ENCODE measurements around the gene RSRC1. TPM values are rescaled to one million over a fixed set of nuclear protein-coding genes. Genes with fewer than 3 reads are reported as not detected.

RSRC1 gene
- total RNA-seq, 1 experiment from 2014 or later = 37.9 TPM

DNA sequence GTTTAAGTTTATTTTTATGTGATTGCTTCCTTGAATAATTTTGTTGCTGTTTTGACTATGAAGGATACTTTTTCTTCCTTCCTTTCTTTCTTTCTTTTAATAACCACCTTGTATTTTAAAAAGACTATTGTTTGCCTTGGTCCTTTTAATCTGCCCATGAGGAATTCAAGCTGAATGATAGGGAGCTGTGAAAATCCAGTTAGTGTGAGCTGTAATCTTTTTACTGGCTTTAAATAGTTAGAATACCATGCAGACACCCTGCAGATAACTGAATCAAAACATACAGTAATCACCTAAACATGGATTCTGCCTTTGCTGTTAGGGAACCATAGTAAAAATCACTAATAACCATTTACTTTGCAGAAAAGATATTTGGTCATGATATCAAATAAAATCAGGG, 110.7 kb downstream of the RSRC1 start:
- H3K56ac ChIP-seq (ENCODE audit: insufficient read length, low read depth, low read length) = no peak overlapping the region
- H3K9ac ChIP-seq (ENCODE audit: extremely low read depth, insufficient read length, low read length) = no peak overlapping the region
- H3T11ph ChIP-seq (ENCODE audit: low read length) = no peak overlapping the region
- H3K27ac ChIP-seq (ENCODE audit: insufficient read length, low read depth, low read length) = no peak overlapping the region
- H3K79me1 ChIP-seq (ENCODE audit: insufficient read depth, low read depth, low read length, poor library complexity, severe bottlenecking) = no peaks in the 10 kb centered on the region
- H3K23ac ChIP-seq (ENCODE audit: insufficient read length, low read depth, low read length) = no peak overlapping the region
- H3K9me3 Mint-ChIP-seq = no peaks in the 10 kb centered on the region
- no peaks in the 10 kb centered on the region for H4K20me1 ChIP-seq (ENCODE audit: control insufficient read depth, insufficient read depth, insufficient read length)
- H3K27me3 Mint-ChIP-seq (ENCODE audit: low read depth) = no peaks in the 10 kb centered on the region
- no peak overlapping the region for H2BK12ac ChIP-seq (ENCODE audit: insufficient read length, low read depth, low read length)
- no peak overlapping the region for H3K4me3 Mint-ChIP-seq
- no peaks in the 10 kb centered on the region for H3K4me1 ChIP-seq (ENCODE audit: insufficient read depth, low read length)
- no peak overlapping the region for H3K14ac ChIP-seq (ENCODE audit: insufficient read depth, low read length)
- no peaks in the 10 kb centered on the region; the same call in 1 of the 2 replicates for H3K79me2 ChIP-seq (ENCODE audit: insufficient read depth, low read length)
- no peak overlapping the region for H2BK120ac ChIP-seq (ENCODE audit: low read depth, low read length, poor library complexity, severe bottlenecking)
- no peak overlapping the region for H2AFZ ChIP-seq (ENCODE audit: low read length)
- peaks cover 0 to 2% of the 10 kb centered on the region in 2 experiments; a peak in 1 of 4 replicates for H3K4me1 Mint-ChIP-seq
- H3K4ac ChIP-seq (ENCODE audit: low read depth, low read length) = no peak overlapping the region
- no peak overlapping the region for H2BK15ac ChIP-seq (ENCODE audit: low read depth, low read length)
- no peak overlapping the region for H3K4me2 ChIP-seq (ENCODE audit: insufficient read depth, insufficient read length, low read length)
- H2BK5ac ChIP-seq (ENCODE audit: insufficient read length, low read length) = no peak overlapping the region
- TF ChIP-seq, protein P1, sequence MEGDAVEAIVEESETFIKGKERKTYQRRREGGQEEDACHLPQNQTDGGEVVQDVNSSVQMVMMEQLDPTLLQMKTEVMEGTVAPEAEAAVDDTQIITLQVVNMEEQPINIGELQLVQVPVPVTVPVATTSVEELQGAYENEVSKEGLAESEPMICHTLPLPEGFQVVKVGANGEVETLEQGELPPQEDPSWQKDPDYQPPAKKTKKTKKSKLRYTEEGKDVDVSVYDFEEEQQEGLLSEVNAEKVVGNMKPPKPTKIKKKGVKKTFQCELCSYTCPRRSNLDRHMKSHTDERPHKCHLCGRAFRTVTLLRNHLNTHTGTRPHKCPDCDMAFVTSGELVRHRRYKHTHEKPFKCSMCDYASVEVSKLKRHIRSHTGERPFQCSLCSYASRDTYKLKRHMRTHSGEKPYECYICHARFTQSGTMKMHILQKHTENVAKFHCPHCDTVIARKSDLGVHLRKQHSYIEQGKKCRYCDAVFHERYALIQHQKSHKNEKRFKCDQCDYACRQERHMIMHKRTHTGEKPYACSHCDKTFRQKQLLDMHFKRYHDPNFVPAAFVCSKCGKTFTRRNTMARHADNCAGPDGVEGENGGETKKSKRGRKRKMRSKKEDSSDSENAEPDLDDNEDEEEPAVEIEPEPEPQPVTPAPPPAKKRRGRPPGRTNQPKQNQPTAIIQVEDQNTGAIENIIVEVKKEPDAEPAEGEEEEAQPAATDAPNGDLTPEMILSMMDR (conservative IDR thresholded peaks at IDR 0.05) = no peak
- no peaks in the 10 kb centered on the region for H3K9me3 ChIP-seq (ENCODE audit: control insufficient read depth, low read depth, low read length)
- H2AK5ac ChIP-seq (ENCODE audit: insufficient read length, low read length) = no peak overlapping the region
- no peak overlapping the region for H4K91ac ChIP-seq (ENCODE audit: insufficient read length, low read depth, low read length)
- DNase-seq = no peak
- H4K5ac ChIP-seq (ENCODE audit: insufficient read length, low read depth, low read length) = no peak overlapping the region
- no peak overlapping the region for H3K27ac Mint-ChIP-seq
- no peaks in the 10 kb centered on the region; the same call in 1 of the 2 replicates for H3K27me3 ChIP-seq (ENCODE audit: insufficient read depth, low read length)
- no peak overlapping the region for H2BK20ac ChIP-seq (ENCODE audit: low read depth, low read length, poor library complexity, severe bottlenecking)
- no peaks in the 10 kb centered on the region for H3K23me2 ChIP-seq (ENCODE audit: insufficient read length, low read depth, low read length, poor library complexity, severe bottlenecking)
- no peak overlapping the region for H4K8ac ChIP-seq (replicated peaks; ENCODE audit: insufficient read length, low read depth, low read length)
- no peaks in the 10 kb centered on the region for H3K36me3 Mint-ChIP-seq (ENCODE audit: insufficient read depth in 1 of 3, low read depth in 3 of 3)
- no peak overlapping the region for H3K18ac ChIP-seq (ENCODE audit: insufficient read length, low read depth, low read length)
